IMR-90 (cell line): Measurements from ENCODE around the gene HES6. TPM values are rescaled to one million over a fixed set of nuclear protein-coding genes. Genes with fewer than 3 reads are reported as not detected.

ENCODE experiments used
- ATAC-seq: fragments of 200-7000 bp; cut with Tn5 transposase; 2 replicates; pipeline ENCODE4 v1.9.1; 2020; ENCODE audit warnings: low read depth, mild to moderate bottlenecking, moderate library complexity
- BruUV-seq: library from RNA; stranded (reverse); fragments of 400-500 nt; replicated peaks from 2 replicates; lab custom pipeline; 2021; lab: Mats Ljungman, UMichigan
- CTCF ChIA-PET: fragments of 300-600 bp; formaldehyde crosslinking; extraction: SDS; loops from one replicate; lab custom pipeline; 2021; ENCODE audit warnings: antibody characterized with exemption; lab: Yijun Ruan, JAX
- POLR2A ChIA-PET: fragments of 300-600 bp; sonication (Branson Sonifier 250); formaldehyde crosslinking; loops from one replicate; lab custom pipeline; 2022; ENCODE audit warnings: antibody characterized with exemption; ENCODE audit not compliant: unreplicated experiment; lab: Charles Lee
- DNase-seq: peaks from one replicate; pipeline ENCODE4 v3.0.0; 2013
- H2AFZ ChIP-seq: replicated peaks from 2 replicates; pipeline ENCODE3; 2013; ENCODE audit warnings: low read length, mild to moderate bottlenecking; ENCODE audit not compliant: poor library complexity
- H2AK5ac ChIP-seq: 2 replicates; pipeline ENCODE4 v1.6.1; 2013; ENCODE audit warnings: low read depth, low read length, inconsistent platforms
- H2AK9ac ChIP-seq: replicated peaks from 2 replicates; pipeline ENCODE3; 2013; ENCODE audit warnings: mild to moderate bottlenecking, low read depth, low read length, moderate library complexity; ENCODE audit not compliant: poor library complexity
- H2BK120ac ChIP-seq: 2 replicates; pipeline ENCODE4 v1.6.1; 2013; ENCODE audit warnings: low read depth, low read length, inconsistent platforms
- H2BK15ac ChIP-seq: 3 replicates; pipeline ENCODE4 v1.6.1; 2013; ENCODE audit warnings: low read depth, low read length, inconsistent platforms
- H2BK20ac ChIP-seq: 2 replicates; pipeline ENCODE4 v1.6.1; 2013; ENCODE audit warnings: low read depth, mild to moderate bottlenecking, inconsistent platforms, low read length, moderate library complexity
- H2BK5ac ChIP-seq: 2 replicates; pipeline ENCODE4 v1.6.1; 2013; ENCODE audit warnings: mild to moderate bottlenecking, low read depth, low read length, inconsistent platforms; ENCODE audit not compliant: poor library complexity, severe bottlenecking
- H3K14ac ChIP-seq: replicated peaks from 2 replicates; pipeline ENCODE4 v1.6.1; 2013; ENCODE audit warnings: low read depth, low read length, inconsistent platforms
- H3K18ac ChIP-seq: 2 replicates; pipeline ENCODE4 v1.6.1; 2013; ENCODE audit warnings: low read depth, low read length, control low read depth
- H3K23ac ChIP-seq: 2 replicates; pipeline ENCODE4 v1.6.1; 2013; ENCODE audit warnings: low read depth, low read length, inconsistent platforms
- H3K27ac ChIP-seq: 2 replicates; pipeline ENCODE4 v1.5.1; 2013; ENCODE audit warnings: mild to moderate bottlenecking, control low read depth, low read length; ENCODE audit not compliant: insufficient read depth
- H3K27me3 ChIP-seq: 2 replicates; pipeline ENCODE4 v1.6.1; 2013; ENCODE audit warnings: low read length; ENCODE audit not compliant: control insufficient read depth, insufficient read depth
- H3K36me3 ChIP-seq: 2 replicates; pipeline ENCODE4 v1.6.1; 2013; ENCODE audit warnings: low read length, mixed read lengths; ENCODE audit not compliant: control insufficient read depth, insufficient read depth
- H3K4ac ChIP-seq: 2 replicates; pipeline ENCODE4 v1.6.1; 2013; ENCODE audit warnings: low read depth, low read length, inconsistent platforms
- H3K4me1 ChIP-seq: 2 replicates; pipeline ENCODE4 v1.6.1; 2013; ENCODE audit warnings: low read length, mixed read lengths; ENCODE audit not compliant: control insufficient read depth, insufficient read depth
- H3K4me2 ChIP-seq: 2 replicates; pipeline ENCODE4 v1.6.1; 2013; ENCODE audit warnings: low read depth, mild to moderate bottlenecking, control low read depth, low read length, moderate library complexity
- H3K4me3 ChIP-seq: 2 replicates; pipeline ENCODE4 v1.5.1; 2013; ENCODE audit warnings: low read depth, mild to moderate bottlenecking, control low read depth, low read length, moderate library complexity; ENCODE audit not compliant: insufficient read depth
- H3K56ac ChIP-seq: 2 replicates; pipeline ENCODE4 v1.6.1; 2013; ENCODE audit warnings: low read length, inconsistent platforms; ENCODE audit not compliant: insufficient read depth; ENCODE audit errors: extremely low read depth
- H3K79me1 ChIP-seq, 2 experiments: 2 replicates each; pipeline ENCODE4 v1.6.1; 2013; ENCODE audit warnings: low read length in 2 of 2, inconsistent platforms in 1 of 2, low read depth in 1 of 2
- H3K9ac ChIP-seq: 2 replicates; pipeline ENCODE4 v1.6.1; 2013; ENCODE audit warnings: low read depth, low read length, control low read depth
- H3K9me1 ChIP-seq: 2 replicates; pipeline ENCODE4 v1.6.1; 2013; ENCODE audit warnings: low read length, inconsistent platforms; ENCODE audit not compliant: insufficient read depth
- H3K9me3 ChIP-seq: 2 replicates; pipeline ENCODE4 v1.6.1; 2013; ENCODE audit warnings: low read length; ENCODE audit not compliant: control insufficient read depth, insufficient read depth
- H4K20me1 ChIP-seq: 2 replicates; pipeline ENCODE4 v1.6.1; 2013; ENCODE audit warnings: low read length, inconsistent platforms; ENCODE audit not compliant: insufficient read depth
- H4K5ac ChIP-seq: 2 replicates; pipeline ENCODE4 v1.6.1; 2013; ENCODE audit warnings: mild to moderate bottlenecking, low read depth, low read length, control low read depth
- H4K8ac ChIP-seq, 2 experiments: 2 replicates each; pipeline ENCODE4 v1.6.1; 2013; ENCODE audit warnings: low read depth in 2 of 2, low read length in 2 of 2, control low read depth in 1 of 2, inconsistent platforms in 1 of 2
- H4K91ac ChIP-seq: 2 replicates; pipeline ENCODE4 v1.6.1; 2013; ENCODE audit warnings: low read depth, low read length, inconsistent platforms; ENCODE audit not compliant: insufficient read depth
- CEBPB ChIP-seq: IDR thresholded peaks from 2 replicates; pipeline ENCODE4 v1.6.1; 2012; ENCODE audit warnings: low read depth, low read length, improper control_type of control experiment
- FOS ChIP-seq: fragments of 150-350 bp; IDR thresholded peaks from 2 replicates; pipeline ENCODE4 v1.6.1; 2016; ENCODE audit warnings: low read depth, low read length
- MAFK ChIP-seq: IDR thresholded peaks from 2 replicates; pipeline ENCODE4 v1.6.1; 2012; ENCODE audit warnings: low read depth, low read length, improper control_type of control experiment
- RAD21 ChIP-seq: IDR thresholded peaks from 2 replicates; pipeline ENCODE4 v1.6.1; 2012; ENCODE audit warnings: low read length, improper control_type of control experiment
- RFX5 ChIP-seq: IDR thresholded peaks from 2 replicates; pipeline ENCODE4 v1.8.0; 2012; ENCODE audit warnings: low read depth, mild to moderate bottlenecking, low read length, moderate library complexity
- SMC3 ChIP-seq: fragments of 150-350 bp; IDR thresholded peaks from 2 replicates; pipeline ENCODE4 v1.6.1; 2016; ENCODE audit warnings: low read depth, mild to moderate bottlenecking, antibody characterized with exemption, low read length, moderate library complexity
- WGBS, 2 experiments: methylation state at CpG; one replicate each; pipeline versions ENCODE4 v1.1.5 to v1.1.7; 2013; ENCODE audit warnings: missing lambda C conversion rate in 2 of 2; ENCODE audit not compliant: insufficient read length in 1 of 2; ENCODE audit errors: extremely low coverage in 2 of 2; 5-methylcytosine and 5-hydroxymethylcytosine counted together
- dilution Hi-C: fragments of 300-500 bp; cut with HindIII; formaldehyde crosslinking; loops from one replicate; pipeline ENCODE4 v1.14.3; 2018; ENCODE audit warnings: low sequenced_read_pairs; ENCODE audit not compliant: unreplicated experiment
- in situ Hi-C: fragments of 300-500 bp; cut with MboI; formaldehyde crosslinking; loops from 3 replicates; pipeline ENCODE4 v1.14.3; 2019; ENCODE audit warnings: low sequenced_read_pairs, inconsistent platforms, mixed read lengths
- intact Hi-C: fragments of 100-400 bp; cut with micrococcal nuclease; formaldehyde crosslinking; loops from 2 replicates; pipeline ENCODE4 v1.10.0; 2022
- polyA plus RNA-seq, 3 experiments: library from polyadenylated mRNA; depleted of rRNA; stranded (reverse); fragments of >200 nt; gene quantifications; 2 replicates each; pipeline ENCODE4 v1.2.3, GENCODE V29; 2012; ENCODE audit warnings: low replicate concordance in 1 of 3
- total RNA-seq: library from RNA; depleted of rRNA; stranded (reverse); fragments of >200 nt; gene quantifications from 2 replicates; pipeline ENCODE4 v1.2.3, GENCODE V29; 2012
- TF ChIP-seq, protein P1 (sequence below): fragments of 150-350 bp; IDR thresholded peaks from 2 replicates; pipeline ENCODE4 v1.6.1; 2017; ENCODE audit warnings: mild to moderate bottlenecking, antibody characterized with exemption, low read length, low read depth
- TF ChIP-seq, protein P2 (sequence below): fragments of 150-350 bp; IDR thresholded peaks from 2 replicates; pipeline ENCODE4 v1.6.1; 2016; ENCODE audit warnings: low read depth, mild to moderate bottlenecking, low read length, moderate library complexity, borderline replicate concordance

The HES6 gene
- total and polyA plus RNA-seq, 2 of the 4 experiments (the other 2 are of a cell fraction), result 1.3 to 3.3 TPM

DNA sequence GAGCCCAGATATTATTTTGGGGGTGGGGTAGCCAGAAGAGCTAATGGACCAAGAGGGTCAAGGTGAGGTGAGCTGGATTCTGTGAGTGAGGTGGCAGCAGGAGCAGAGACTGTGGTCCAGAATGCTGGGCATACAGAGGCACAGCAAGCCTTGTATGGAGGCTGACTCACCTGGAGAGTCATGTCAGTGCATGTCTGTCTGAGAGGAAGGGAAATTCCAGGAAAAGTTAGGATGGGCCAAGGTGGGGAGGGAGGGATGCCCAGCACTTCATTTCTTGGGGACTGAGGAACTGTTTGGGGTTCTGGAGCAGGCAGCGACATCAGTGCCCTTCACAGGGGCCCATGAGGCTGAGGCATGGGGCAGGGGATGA, 27.5 kb upstream of the HES6 start:
- H3K18ac ChIP-seq, result no peak overlapping the region
- H3K79me1 ChIP-seq, result no peaks in the 10 kb centered on the region
- H2AK5ac ChIP-seq, result peak overlapping the region; percentile 58; the same call in 1 of the 2 replicates
- in situ Hi-C loops, result no loop called here
- peak overlapping the region; percentile 27; the same call in 1 of the 2 replicates for H2BK120ac ChIP-seq
- POLR2A ChIA-PET, result interaction anchor here (0.6 kb wide), 1 partner anchor 12 kb away, joined by 4 read pairs; no protein-coding TSS in a partner anchor
- peaks cover 4% of the 10 kb centered on the region; the same call in 1 of the 2 replicates for H3K4me1 ChIP-seq
- peak overlapping the region; percentile 60 for H2BK5ac ChIP-seq
- no peak overlapping the region for H3K4me2 ChIP-seq
- peaks cover 6% of the 10 kb centered on the region; the same call in 1 of the 2 replicates for H3K9me1 ChIP-seq
- peak overlapping the region; percentile 44; the same call in 1 of the 2 replicates for H3K14ac ChIP-seq
- DNase-seq (peak; percentile 42), ATAC-seq (no peak)
- H2AFZ ChIP-seq, result peak overlapping the region; percentile 65
- no peak overlapping the region for H4K91ac ChIP-seq
- peak overlapping the region in 1 of 2 experiments; percentile 35; a peak in 1 of 4 replicates for H4K8ac ChIP-seq
- H2BK15ac ChIP-seq, result no peak overlapping the region
- peak overlapping the region; percentile 60 for H3K4ac ChIP-seq
- TF ChIP-seq FOS (no peak), RAD21 (no peak), CEBPB (no peak), SMC3 (no peak), RFX5 (no peak), MAFK (no peak)
- TF ChIP-seq, protein P1, sequence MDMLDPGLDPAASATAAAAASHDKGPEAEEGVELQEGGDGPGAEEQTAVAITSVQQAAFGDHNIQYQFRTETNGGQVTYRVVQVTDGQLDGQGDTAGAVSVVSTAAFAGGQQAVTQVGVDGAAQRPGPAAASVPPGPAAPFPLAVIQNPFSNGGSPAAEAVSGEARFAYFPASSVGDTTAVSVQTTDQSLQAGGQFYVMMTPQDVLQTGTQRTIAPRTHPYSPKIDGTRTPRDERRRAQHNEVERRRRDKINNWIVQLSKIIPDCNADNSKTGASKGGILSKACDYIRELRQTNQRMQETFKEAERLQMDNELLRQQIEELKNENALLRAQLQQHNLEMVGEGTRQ, result no peak
- TF ChIP-seq, protein P2, sequence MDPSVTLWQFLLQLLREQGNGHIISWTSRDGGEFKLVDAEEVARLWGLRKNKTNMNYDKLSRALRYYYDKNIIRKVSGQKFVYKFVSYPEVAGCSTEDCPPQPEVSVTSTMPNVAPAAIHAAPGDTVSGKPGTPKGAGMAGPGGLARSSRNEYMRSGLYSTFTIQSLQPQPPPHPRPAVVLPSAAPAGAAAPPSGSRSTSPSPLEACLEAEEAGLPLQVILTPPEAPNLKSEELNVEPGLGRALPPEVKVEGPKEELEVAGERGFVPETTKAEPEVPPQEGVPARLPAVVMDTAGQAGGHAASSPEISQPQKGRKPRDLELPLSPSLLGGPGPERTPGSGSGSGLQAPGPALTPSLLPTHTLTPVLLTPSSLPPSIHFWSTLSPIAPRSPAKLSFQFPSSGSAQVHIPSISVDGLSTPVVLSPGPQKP, result no peak
- BruUV-seq, result no TSS peak
- WGBS, 2 experiments, result 100% methylated on average over 1 of the region's 1 CpG; no CpG with 5 or more reads in 1 of the 2 experiments
- H3K23ac ChIP-seq, result 0 out of 2 replicates have a peak overlapping the region, but pooled peaks have one; percentile 11
- H2AK9ac ChIP-seq, result peak overlapping the region; percentile 81
- H3K56ac ChIP-seq, result no peak overlapping the region
- H4K5ac ChIP-seq, result no peak overlapping the region; the same call in 1 of the 2 replicates
- dilution Hi-C loops, result no loop called here
- CTCF ChIA-PET, result no interaction called here
- no peak overlapping the region for H2BK20ac ChIP-seq
- intact Hi-C loops, result loop anchor here (10.0 kb wide), 1 partner anchor 493 kb away; no protein-coding TSS in a partner anchor
- no peak overlapping the region for H3K4me3 ChIP-seq
- H4K20me1 ChIP-seq, result no peaks in the 10 kb centered on the region
- H3K9ac ChIP-seq, result no peak overlapping the region
- no peaks in the 10 kb centered on the region for H3K9me3 ChIP-seq
- H3K27ac ChIP-seq, result no peak overlapping the region
- peaks cover 10% of the 10 kb centered on the region for H3K36me3 ChIP-seq
- H3K27me3 ChIP-seq, result no peaks in the 10 kb centered on the region
